Right lung (tissue), 10 donors: ENCODE data around the gene SOS1. TPM values are rescaled to one million over a fixed set of nuclear protein-coding genes. Genes with fewer than 3 reads are reported as not detected.
"Not testable (repeated sequence)": the region's sequence is repeated elsewhere in the genome, so short reads cannot be mapped to it uniquely, and the experiment has no call there.

ENCODE experiments used
- DNase-seq, 2 donors: peaks; one replicate each; pipeline ENCODE4 v3.0.0-alpha.2; 2013
- long read RNA-seq, 8 donors: transcript quantifications; one replicate each; lab custom pipeline, GENCODE V29; 2026
- polyA plus RNA-seq, 5 donors: library from polyadenylated mRNA; unstranded; fragments of 120-200 nt; gene quantifications; one replicate each; pipeline versions ENCODE4 v1.2.1 to v1.2.3, GENCODE V29; 2013; ENCODE audit warnings: inconsistent platforms in 1 of 5, low replicate concordance in 1 of 5; ENCODE audit not compliant: insufficient read length in 5 of 5, insufficient read depth in 1 of 5

The SOS1 gene
- 10 to 100 TPM; 36.2 to 74.9 (median 67.6) TPM for polyA plus RNA-seq
- long read RNA-seq, donor 1, full-length matches to known transcripts = 7 of 43 reads
- long read RNA-seq, donor 1, partial matches to known transcripts = 36 of 43 reads
- long read RNA-seq, donor 1, other reads (novel, unspliced or antisense) = 0 of 43 reads
- long read RNA-seq, donor 2, full-length matches to known transcripts = 5 of 5 reads
- long read RNA-seq, donor 2, partial matches to known transcripts = 0 of 5 reads
- long read RNA-seq, donor 2, other reads (novel, unspliced or antisense) = 0 of 5 reads
- long read RNA-seq, donor 3, partial matches to known transcripts = 8 of 9 reads
- long read RNA-seq, donor 3, other reads (novel, unspliced or antisense) = 0 of 9 reads
- long read RNA-seq, donor 4, partial matches to known transcripts = 0 of 3 reads
- long read RNA-seq, donor 4, other reads (novel, unspliced or antisense) = 0 of 3 reads
- long read RNA-seq, donor 5, full-length matches to known transcripts = 5 of 10 reads
- long read RNA-seq, donor 5, partial matches to known transcripts = 5 of 10 reads
- long read RNA-seq, donor 5, other reads (novel, unspliced or antisense) = 0 of 10 reads
- long read RNA-seq, donor 6, partial matches to known transcripts = 5 of 8 reads
- long read RNA-seq, donor 6, other reads (novel, unspliced or antisense) = 0 of 8 reads
- long read RNA-seq, donor 7, full-length matches to known transcripts = 5 of 5 reads
- long read RNA-seq, donor 7, partial matches to known transcripts = 0 of 5 reads
- long read RNA-seq, donor 7, other reads (novel, unspliced or antisense) = 0 of 5 reads
- long read RNA-seq, donor 8, partial matches to known transcripts = 0 of 3 reads
- long read RNA-seq, donor 8, other reads (novel, unspliced or antisense) = 0 of 3 reads

- peak; percentile 93 to 94 for DNase-seq
These were observed at the start of gene SOS1 for GRCh38 chr2:39120771-39121522. Gene SOS1 (minus strand): TSS chr2:39121051. CDS start chr2:39120422, 629 bp downstream.

GRCh38 chr2:39164089-39164488, 43.2 kb upstream of the SOS1 start:
- DNase-seq = no peak

DNA sequence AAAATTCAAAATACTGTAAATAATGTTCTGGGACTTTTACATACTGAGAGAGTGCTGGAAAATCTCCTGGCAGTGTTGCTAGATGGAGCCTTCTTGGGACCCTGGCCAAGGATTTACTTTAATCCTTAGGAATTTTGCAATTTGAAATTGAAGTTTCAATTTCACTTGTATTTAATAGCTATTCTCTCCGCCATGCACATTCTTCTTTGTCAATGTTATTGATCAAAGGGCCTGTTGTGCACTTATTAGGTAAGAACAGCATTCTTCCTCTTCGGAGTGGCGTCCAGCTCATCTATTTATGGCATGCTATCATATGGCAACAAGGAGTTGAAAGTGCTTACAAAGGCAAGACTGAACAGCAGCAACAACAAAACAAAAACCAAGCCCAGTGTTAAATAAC, 40.1 kb upstream of the SOS1 start:
- peak; percentile 38 to 47 for DNase-seq

DNA sequence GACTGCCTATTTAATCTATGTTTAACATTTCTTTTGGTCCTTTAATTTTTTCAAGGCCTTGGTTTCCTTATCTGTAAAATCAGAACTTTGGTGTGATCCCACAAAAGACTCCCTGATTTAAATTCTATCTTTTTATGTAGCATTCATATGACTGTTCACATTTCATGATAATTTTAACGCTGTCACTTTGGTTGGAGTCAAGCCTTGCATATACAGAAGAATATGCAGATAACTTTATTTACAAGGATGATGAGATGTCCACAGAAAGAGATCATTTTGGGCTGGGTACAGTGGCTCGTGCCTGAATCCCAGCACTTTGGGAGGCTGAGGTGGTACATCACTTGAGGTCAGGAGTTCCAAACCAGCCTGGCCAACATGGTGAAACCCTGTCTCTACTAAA, 38.4 kb upstream of the SOS1 start:
- DNase-seq = no peak

GRCh38 chr2:39158351-39158750, 37.5 kb upstream of the SOS1 start:
- no peak for DNase-seq

- DNase-seq = no peak
These were observed 36.0 kb upstream of the SOS1 start for GRCh38 chr2:39156846-39157245.

- peak; percentile 51 to 63 for DNase-seq
These were observed 35.3 kb upstream of the SOS1 start for GRCh38 chr2:39156107-39156506.

- DNase-seq = not testable (repeated sequence)
These were observed 34.7 kb upstream of the SOS1 start for GRCh38 chr2:39155573-39155972.

GRCh38 chr2:39154944-39155343, 34.1 kb upstream of the SOS1 start:
- DNase-seq = no peak

- DNase-seq = no peak
These were observed 32.5 kb upstream of the SOS1 start for GRCh38 chr2:39153312-39153711.

- DNase-seq = no peak
These were observed 31.7 kb upstream of the SOS1 start for GRCh38 chr2:39152504-39152903.

DNA sequence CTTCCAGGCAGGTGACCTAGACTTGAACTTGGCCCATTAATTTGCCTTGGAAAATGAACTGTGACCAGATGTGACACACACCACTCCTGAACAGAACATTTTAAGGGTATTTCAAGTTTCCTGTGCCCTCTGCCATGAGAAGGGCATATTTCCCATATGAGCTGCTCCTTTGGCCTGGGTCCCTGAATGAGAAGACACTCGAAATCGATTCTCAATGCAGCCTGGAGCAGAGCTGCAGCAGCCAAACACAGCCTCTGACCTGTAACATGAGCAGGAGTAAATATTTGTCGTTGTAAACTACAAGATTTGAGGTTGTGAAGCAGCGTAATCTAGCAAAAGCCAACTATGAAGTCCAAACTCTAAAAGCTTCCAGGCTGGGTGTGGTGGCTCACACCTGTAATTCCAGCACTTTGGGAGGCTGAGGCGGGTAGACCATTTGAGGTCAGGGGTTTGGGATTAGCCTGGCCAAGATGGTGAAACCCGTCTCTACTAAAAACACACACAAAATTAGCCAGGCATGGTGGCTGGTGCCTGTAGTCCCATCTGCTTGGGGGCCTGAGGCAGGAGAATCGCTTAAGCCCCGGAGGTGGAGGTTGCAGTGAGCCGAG, 30.1 kb upstream of the SOS1 start:
- no peak for DNase-seq

GRCh38 chr2:39150102-39150562, 29.3 kb upstream of the SOS1 start:
- no peak for DNase-seq

GRCh38 chr2:39146630-39147029, 25.8 kb upstream of the SOS1 start:
- DNase-seq = no peak

DNA sequence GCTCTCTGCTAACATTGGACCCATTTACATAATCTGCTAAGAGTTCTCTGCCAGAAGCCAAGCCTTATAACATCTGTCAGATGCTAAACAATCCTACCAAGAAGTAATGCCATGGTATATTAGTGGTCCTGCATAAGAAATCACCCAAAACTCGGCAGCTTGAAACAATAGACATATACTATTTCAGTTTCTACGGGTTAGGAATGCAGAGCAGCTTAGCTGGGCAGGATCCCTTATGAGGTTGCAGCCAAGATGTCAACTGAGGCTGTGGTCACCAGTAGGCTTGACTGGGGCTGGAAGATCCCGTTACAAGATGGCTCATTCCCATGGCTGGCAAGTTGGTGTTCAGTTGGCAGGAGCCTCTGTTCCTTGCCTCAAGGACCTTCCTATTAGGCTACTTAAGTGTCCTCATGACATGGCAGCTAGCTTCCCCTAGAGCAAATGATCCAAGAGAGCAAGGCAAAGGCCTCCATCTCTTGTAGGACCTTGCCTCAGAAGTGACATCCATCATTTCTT, 25.1 kb upstream of the SOS1 start:
- no peak for DNase-seq

DNA sequence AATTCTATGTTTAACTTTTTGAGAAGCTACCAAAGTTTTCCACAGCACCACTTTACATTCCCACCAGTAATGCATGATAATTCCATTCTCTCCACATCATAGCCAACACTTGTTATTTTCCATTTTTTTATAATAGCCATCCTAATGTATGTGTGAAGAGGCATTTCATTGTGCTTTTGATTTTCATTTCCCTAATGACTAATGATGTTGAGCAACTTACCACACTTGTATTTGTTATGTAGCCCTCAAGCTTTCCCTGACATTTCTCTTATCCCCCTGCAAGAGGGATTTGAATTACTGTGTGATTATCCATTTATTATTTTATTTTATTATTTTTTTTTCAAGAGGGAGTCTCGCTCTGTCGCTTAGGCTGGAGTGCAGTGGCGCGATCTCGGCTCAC, 23.6 kb upstream of the SOS1 start:
- DNase-seq = no peak

- DNase-seq = no peak
These were observed 22.2 kb upstream of the SOS1 start for GRCh38 chr2:39142904-39143605.

- DNase-seq = no peak
These were observed 20.8 kb upstream of the SOS1 start for GRCh38 chr2:39141334-39142271.

GRCh38 chr2:39140948-39141333, 20.1 kb upstream of the SOS1 start:
- not testable (repeated sequence) for DNase-seq
